ENCODE measurements around the gene MAD1L1.
"Not testable (repeated sequence)": the region's sequence is repeated elsewhere in the genome, so short reads cannot be mapped to it uniquely, and the experiment has no call there.

The MAD1L1 gene

DNA sequence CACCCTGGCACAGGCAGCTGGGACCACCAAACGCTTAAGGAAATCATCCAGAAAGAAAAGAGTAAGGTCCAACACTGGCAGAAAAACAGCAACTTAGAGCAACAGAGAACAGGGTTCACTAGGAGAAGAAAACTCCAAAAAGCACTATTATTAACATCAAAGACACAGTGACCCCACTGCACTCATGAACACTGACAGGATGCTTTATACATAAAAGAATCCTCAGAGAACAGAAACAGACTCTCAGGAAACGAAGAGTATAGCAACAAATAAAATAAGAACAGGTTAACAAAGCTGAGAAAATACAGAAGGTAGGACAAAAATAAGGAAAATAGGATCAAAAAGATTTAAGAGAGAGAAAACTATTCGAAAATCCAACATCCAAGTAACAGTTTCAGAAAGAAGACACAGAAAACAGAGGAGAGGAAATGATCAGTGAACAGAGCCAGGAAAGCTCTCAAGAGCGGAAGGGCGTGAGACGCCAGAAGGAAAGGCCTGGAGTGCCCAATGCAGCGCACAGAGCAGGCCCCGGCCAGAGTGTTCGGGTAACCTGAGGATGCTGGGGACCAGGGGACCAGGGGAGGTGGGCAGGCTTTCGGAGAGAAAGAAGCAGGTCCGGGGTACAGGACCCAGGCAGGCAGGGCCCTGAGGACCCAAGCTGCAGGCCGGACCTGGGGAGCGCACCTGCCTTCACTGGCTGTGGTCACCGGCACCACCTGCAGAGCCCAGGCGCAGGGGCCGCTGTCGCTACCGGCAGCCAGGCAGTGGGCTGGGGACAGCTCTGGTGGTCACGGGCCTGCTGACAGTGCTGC is 258.2 kb downstream of the MAD1L1 start:
- DNase-seq (ENCODE audit: low read depth, low spot score): no peak

DNA sequence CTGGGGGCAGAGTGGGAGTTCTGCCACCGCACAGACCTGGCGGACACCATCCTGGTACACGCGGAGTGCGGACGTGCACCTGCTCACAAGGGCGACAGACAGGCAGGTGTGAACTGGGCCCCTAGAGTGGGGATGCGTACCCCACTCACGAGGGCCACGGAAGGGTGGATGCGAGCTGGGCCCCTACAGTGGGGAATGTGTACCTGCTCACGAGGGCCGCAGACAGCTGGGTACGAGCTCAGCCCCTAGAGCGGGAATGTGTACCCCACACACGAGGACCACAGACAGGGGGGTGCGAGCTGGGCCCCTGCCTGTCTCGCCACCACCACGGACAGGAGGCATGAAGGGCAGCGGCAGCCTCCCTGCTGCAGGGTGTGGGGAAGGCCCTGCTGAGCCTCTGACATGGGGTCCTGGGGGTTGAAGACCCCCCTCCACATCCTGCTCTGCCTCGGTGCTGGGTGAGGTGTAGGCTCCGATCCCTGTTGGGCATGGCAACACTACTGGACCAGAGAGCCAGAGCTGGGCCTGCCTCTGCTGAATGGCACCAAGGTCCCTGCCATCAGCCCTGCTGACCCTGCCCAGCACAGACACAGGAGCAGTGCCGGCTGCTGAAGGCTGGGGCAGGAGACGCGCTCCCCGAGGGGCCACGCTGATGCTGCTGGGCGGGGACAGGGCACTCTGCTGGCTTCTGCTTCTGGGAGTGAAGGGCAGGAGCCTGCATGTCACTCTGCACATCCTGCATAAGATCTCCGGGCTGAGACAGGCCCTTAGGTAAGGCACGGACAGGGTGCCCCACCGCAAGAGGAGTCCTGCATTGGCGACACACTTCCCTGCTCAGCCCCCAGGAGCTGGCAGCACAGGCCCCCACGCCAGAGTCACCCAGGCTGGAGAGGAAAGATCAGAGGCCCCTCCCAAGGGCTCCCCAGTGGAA is 259.2 kb downstream of the MAD1L1 start:
- DNase-seq (ENCODE audit: low read depth, low spot score): no peak

- DNase-seq (ENCODE audit: low read depth, low spot score): no peak
Measured at GRCh38 chr7:1972744-1973143, 260.0 kb downstream of the MAD1L1 start.

- no peak for DNase-seq (ENCODE audit: low read depth, low spot score)
Measured at GRCh38 chr7:1971946-1972654, 260.6 kb downstream of the MAD1L1 start.

DNA sequence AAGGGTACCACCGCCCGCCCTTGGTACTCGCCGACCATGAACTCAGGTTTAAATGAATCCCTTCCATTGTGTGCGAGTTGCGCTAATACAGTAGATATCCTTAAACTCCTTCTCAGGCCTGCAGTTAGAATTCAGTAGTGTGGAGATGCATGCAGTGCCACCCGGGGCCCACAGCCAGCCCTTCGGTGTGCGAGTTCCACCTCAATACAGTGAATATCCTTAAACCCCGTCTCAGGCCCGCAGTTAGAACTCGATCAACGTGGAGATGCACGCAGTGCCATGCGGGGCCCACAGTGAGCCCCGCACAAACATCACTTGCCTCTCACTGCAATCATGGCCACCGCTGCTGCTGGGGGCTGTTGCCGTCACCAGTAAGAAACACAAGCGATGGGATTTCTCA is 261.9 kb downstream of the MAD1L1 start:
- DNase-seq (ENCODE audit: low read depth, low spot score): no peak

DNA sequence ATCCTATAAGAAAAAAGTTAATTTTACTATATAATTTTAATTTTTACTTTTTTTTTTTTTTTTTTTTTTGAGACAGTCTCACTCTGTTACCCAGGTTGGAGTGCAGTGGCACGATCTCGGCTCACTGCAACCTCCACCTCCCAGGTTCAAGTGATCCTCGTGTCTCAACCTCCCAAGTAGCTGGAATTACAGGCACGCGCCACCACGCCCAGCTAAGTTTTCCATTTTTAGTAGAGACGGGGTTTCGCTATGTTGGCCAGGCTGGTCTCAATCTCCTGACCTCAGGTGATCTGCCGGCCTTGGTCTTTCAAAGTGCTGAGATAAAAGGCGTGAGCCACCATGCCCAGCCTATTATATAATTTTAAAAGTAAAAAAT is 262.5 kb downstream of the MAD1L1 start:
- not testable (repeated sequence) for DNase-seq (ENCODE audit: low read depth, low spot score)

DNA sequence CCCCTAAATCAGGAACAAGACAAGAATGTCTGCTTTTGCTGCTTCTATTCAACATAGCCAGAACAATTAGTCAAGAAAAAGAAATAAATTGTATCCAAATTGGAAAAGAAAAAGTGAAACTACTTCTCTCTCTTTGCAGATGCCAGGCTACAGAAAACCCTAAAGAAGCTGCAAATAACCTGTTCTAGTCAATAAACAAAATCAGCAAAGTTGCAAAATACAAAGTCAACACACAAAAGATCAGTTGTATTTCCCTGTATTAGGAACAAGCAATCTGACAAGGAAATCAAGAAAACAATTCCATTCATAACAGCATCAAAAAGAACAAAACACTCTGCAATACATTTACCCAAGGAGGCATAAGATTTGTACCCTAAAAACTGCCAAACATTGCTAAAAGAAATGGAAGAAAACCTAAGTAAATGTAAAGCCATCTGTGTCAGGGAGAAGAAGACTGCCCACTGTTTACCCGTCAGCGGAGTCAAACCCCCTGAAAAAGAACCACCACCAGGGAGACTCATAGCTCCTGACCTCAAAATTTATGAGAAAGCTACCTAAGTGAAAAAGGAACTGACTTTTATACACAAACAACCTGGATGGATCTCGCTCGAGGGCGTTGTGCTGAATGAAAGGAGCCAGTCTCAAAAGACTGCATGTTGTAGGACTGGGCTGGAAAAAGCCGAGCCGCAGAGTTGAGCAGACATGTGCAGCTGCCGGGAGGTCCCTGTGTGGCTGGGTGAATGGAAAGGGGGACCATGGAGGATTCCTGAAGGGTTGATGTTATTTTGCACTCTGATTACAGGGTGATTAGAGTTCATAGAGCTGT is 263.1 kb downstream of the MAD1L1 start:
- DNase-seq (ENCODE audit: low read depth, low spot score): no peak

DNA sequence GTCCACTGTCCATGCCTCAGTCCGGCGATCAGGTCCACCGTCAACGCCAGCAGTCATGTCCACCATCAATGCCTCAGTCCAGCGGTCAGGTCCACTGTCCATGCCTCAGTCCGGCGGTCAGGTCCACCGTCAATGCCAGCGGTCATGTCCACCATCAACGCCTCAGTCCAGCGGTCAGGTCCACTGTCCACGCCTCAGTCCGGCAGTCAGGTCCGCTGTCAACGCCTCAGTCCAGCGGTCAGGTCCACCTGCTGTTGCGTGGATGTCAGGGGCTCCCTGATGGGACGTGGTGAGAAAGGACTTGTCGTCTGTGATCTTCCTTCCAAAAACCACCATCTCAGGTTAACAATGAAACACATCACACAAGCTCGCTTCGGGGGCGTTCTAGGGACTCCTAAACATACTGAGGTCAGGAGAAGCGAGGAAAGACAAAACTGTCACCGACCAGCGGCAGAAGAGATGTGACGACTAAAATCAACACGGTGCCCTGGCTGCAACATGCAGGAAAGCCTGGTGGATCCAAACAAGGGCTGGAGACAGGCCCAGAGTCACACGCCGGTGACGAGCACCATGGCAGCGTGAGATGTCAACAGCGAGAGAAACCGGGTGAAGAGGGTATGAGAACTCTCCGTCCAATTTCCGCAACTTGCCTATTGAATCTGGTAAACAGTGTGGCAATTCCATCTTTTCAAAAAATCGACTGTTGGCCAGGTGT is 264.2 kb downstream of the MAD1L1 start:
- no peak for DNase-seq (ENCODE audit: low read depth, low spot score)

GRCh38 chr7:1967512-1968396 is 265.0 kb downstream of the MAD1L1 start:
- no peak for DNase-seq (ENCODE audit: low read depth, low spot score)

DNA sequence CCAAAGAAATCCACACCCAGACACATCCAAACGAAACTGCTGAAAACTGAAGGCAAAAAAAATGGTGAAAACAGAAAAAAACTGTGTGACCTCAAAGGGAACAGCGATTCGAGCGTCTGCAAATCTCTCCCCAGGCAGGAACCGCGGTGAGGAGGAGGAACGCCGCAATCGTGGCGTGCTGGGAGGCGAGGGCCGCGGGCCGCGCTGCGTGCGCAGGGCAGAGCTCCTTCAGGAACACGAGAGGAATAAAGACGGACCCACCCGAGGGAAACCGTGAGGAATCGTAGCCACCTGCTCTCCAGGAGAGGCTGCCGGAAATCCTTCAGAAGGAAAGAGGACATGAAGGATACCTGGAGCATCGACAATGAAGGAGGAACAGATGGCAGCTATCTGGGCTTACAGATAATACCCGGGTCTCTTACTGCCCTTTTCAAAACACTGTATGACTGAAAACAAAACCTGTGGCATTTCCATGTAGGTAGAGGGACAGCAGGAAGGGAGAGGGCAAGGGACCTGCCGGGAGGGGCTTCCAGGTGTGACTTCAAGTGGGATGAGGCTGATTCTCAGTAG is 266.0 kb downstream of the MAD1L1 start:
- no peak for DNase-seq (ENCODE audit: low read depth, low spot score)

GRCh38 chr7:1965579-1966294 is 267.0 kb downstream of the MAD1L1 start:
- no peak for DNase-seq (ENCODE audit: low read depth, low spot score)

DNA sequence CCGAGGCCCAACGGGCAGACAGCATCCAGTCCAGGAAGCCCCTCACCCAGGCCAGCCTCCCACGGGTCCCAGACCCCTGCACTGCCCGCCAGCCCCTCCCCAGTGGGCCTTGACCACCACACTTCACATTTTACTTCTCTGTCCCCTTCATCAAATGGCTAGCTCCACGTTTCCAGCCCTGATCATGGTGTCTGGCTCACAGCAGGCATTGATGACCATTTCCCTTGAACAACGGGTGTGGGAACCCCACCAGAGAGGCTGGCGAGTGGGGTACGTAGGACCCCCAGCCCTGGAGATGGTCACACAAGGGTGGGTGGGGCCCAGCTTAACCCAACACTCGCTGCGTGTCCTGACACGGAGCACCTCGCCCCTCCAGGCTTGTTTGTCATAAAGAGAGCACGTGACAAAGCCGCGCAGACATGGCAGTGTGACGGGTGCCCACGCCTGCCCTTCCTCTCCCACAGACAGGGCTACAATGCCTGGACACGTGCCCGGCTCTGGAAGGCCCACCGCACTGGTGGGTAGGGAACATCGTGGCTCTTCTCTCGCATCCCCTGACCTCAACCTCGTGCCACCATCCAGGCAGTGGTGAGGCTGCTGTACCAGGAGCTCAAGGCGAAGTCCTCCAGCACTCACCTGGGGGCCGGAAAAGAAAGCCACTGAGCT is 267.7 kb downstream of the MAD1L1 start:
- DNase-seq (ENCODE audit: low read depth, low spot score): no peak

DNA sequence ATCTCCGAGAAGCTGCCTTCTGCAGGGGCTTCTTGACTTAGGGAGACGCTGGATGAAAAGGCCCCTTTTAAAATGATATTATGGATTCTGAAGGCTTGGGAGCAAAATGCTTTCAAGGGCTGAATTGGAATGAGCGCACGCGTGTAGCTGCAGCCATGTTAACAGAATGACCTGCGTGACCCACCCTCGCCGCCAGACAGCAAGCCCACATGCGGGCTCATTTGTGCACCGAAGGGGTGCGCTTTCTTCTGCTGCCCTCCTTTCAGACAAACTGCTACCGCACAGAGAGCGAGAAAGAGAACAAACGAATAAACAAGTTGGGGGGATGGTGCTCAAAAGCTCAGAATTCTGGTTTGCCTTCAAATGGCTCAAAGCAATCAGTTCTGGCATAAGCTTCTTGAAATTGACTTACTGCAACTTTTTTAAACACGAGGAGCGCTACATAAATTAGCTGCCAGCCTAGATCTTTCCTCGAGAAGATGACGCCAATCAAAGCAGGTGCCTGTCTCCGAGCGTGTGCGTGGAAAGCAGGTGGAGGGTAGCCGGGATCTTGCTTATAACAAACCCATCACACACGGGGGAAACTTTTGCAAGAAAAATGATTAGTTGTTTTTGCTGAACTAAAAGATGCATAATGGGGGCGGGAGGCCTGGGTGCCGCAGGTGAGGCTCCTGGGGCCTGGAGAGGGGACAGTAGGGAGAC is 268.4 kb downstream of the MAD1L1 start:
- no peak for DNase-seq (ENCODE audit: low read depth, low spot score)

- DNase-seq (ENCODE audit: low read depth, low spot score): no peak
Measured at GRCh38 chr7:1963575-1963974, 269.2 kb downstream of the MAD1L1 start.

GRCh38 chr7:1961701-1962276 is 271.0 kb downstream of the MAD1L1 start:
- DNase-seq (ENCODE audit: low read depth, low spot score): peak; percentile 89

GRCh38 chr7:1959305-1959704 is 273.4 kb downstream of the MAD1L1 start:
- no peak for DNase-seq (ENCODE audit: low read depth, low spot score)

Measured in astrocyte of the hippocampus (primary cell).